AML-193 (cell line): Measurements from ENCODE around the gene POU2F3.

Experiments used
- DNase-seq, 2 experiments: peaks; one replicate each; lab custom pipeline; 2025; lab: John Stamatoyannopoulos, UW

Gene POU2F3

DNA sequence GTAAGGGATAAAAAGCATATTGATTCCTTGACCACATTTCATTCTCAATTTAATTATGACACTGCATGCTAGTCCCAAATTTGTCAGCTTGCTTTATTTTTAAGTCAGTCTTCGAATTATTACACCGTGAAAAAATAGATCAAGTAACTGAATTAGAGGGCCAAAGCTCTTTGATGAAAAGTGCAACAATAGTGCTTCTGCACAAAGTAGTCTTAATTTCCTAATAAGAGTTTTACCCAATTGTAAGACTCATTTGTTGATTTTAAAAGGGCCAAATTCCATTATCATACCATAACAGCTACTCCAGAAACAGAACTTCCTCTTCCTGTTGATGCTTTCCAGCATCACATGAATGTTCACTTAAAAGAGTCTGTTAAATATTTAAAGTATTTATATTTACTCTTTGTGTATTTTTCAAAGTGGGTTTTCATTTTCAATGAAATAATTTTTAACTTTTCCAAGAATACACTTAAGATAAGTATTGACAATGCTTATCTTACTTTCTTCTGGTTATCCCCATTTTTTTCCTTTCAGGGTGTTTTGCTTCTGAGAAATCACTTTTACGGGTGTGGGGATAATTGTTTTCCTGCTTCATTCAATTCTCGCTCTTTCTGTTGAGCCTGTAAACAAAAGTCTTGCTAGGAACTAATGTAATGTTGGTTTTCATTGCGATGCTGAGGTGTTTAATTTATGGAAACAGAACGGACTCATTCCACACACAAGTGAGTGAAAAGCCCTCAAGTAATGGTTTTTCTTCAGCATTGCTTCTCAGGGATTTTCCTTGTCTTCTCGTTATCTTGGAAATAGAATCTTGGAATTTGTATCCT lies 98.4 kb downstream of the POU2F3 start:
- DNase-seq, result no peak

- no peak for DNase-seq
Observed at GRCh38 chr11:120339394-120339890, 99.5 kb downstream of the POU2F3 start.

DNA sequence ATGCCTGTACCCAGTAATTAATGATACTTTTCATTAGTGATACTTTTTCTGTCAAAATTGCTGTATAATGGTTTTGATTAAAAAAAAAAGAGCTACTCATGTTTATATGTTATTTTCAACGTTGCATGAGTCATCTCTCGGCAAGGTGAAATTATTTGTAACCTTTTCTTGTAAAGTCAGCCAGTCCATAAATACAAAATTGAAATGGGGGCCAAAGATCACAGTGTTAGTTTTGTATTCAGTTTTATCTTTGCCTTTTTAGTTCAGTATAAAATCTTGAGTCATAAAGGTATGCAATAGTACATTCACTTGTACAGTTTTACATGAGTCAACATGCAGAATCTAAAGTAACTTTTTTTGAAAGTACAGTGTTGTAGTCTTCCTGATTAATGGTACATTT lies 100.6 kb downstream of the POU2F3 start:
- no peak for DNase-seq

GRCh38 chr11:120342226-120342625 lies 102.3 kb downstream of the POU2F3 start:
- DNase-seq, result no peak

- DNase-seq, result no peak
Observed at GRCh38 chr11:120342678-120343077, 102.7 kb downstream of the POU2F3 start.

DNA sequence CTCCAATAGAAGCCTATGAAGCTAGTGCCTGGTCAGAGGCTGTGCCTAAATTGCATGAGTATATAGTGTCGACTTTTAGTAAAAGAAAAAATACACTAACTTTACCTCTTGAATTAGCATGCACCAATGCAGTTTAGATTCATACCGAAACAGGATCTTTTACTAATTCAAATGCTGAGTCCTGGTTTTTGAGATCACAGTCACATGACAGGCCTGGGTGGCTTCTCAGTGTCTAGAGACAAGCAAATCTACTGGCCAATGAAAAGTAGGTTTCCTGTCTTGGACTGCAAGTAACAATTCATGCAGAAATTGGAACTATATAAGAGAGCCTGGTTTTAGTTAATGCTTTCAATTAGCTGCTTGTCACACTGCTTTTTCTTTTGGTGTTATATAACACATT lies 103.5 kb downstream of the POU2F3 start:
- DNase-seq, result no peak

- DNase-seq, result peak; percentile 63 to 77
Observed at GRCh38 chr11:120344302-120345004, 104.5 kb downstream of the POU2F3 start.

GRCh38 chr11:120346233-120346632 lies 106.3 kb downstream of the POU2F3 start:
- no peak for DNase-seq

DNA sequence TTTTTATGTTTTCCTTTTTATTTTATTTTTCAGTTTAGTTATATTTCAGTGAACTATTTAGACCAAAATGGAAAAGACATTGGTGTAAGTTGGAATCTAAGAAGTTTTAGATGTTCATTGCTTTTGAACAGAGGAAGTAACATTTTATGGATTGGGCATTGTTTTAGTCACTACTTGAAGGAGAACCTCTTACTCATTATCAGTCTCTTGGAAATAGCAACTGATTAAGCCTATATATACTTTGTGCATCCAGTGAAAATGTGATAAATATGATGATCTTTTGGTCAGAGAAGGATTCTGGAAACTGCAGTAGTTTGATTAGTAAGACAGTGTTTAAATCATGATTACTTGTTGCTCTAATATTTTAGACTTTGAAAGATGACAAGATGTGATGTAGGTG lies 110.7 kb downstream of the POU2F3 start:
- DNase-seq, result no peak

GRCh38 chr11:120352405-120352804 lies 112.5 kb downstream of the POU2F3 start:
- no peak for DNase-seq

DNA sequence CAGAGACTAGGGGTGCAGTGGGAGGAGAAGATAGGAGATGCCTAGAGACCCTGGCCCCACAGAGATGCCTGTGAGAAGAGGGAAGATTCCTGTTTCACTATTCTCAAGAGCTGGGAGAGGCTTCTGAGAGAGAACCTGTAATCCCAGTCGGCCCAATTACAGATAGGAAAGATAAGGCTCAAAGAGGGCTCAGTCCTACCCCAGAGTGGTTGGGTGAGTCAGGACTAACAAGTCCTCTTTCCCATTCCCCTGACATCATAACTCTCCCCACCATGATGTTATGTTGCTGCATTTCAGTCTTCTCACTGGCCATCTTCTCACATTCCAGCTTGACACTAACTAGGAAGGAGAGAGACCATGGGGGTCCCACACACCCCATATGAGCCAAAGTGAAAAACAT lies 114.1 kb downstream of the POU2F3 start:
- no peak for DNase-seq

DNA sequence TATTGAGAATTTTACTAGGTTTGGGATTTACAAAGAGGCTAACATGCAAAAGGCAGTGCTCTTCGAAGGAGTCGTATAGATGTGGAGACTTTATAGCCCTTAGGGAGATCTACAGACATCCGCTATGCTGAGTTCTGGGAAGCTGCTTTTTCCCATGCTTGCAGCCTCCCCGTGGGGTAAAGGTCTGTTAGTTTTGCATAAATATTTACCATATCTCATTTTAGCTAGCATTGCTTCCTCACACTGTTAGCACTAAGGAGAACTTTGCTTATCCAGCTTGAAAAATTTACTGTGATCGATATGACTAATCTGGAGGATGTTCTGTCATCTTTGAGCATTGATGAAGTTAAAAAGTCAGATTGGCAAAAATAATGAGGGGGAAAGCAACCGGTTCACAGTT lies 114.8 kb downstream of the POU2F3 start:
- no peak for DNase-seq

- no peak for DNase-seq
Observed at GRCh38 chr11:120357620-120358019, 117.7 kb downstream of the POU2F3 start.

GRCh38 chr11:120358729-120359128 lies 118.8 kb downstream of the POU2F3 start:
- DNase-seq, result no peak

GRCh38 chr11:120363436-120363835 lies 123.5 kb downstream of the POU2F3 start:
- no peak for DNase-seq

DNA sequence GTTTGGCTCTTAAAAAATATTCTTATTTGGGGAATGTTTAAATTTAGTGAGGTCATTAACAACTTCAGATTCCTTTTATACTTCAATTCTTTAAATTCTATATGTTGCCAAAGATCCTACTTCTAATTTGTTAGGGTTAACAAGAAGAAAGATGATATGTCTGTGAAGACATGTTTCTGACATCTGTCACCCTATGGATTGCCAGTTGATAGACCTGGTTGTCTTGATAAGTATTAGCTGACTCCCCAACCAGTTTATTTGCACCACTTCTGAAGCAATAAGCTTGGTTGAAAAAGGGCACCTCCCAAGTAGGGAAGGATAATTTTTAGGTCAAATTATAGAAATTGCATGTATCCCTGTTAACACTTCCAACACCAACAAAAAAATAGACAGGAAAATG lies 125.6 kb downstream of the POU2F3 start:
- no peak for DNase-seq
